PC-3 (cell line): ENCODE data around the gene ARNT2.

Source experiments
- CTCF ChIP-seq: fragments of 300-600 bp; sonication (generic); conservative IDR thresholded peaks from 2 replicates; pipeline ENCODE4 v1.5.1; 2017; ENCODE audit warnings: antibody characterized with exemption, low read depth, mild to moderate bottlenecking, low read length
- EZH2 ChIP-seq: fragments of 300-600 bp; sonication (generic); IDR thresholded peaks from one replicate; pipeline ENCODE4 v1.6.1; 2017; ENCODE audit warnings: antibody characterized with exemption, mild to moderate bottlenecking, low read length; ENCODE audit not compliant: unreplicated experiment
- EZH2phosphoT487 ChIP-seq: fragments of 300-600 bp; sonication (generic); IDR thresholded peaks from 2 replicates; pipeline ENCODE4 v1.6.1; 2018; ENCODE audit warnings: mild to moderate bottlenecking, antibody characterized with exemption, low read length, borderline replicate concordance

- TF ChIP-seq CTCF (no peak), EZH2 (no peak), EZH2phosphoT487 (no peak)
Observed at GRCh38 chr15:80565988-80566387, 161.8 kb downstream of the ARNT2 start.
